Endothelial cell of umbilical vein (primary cell): ENCODE measurements around the gene NFIC. TPM values are rescaled to one million over a fixed set of nuclear protein-coding genes. Genes with fewer than 3 reads are reported as not detected.
A peak's percentile ranks its signal among the peaks of the same experiment; 100 is the strongest.

ENCODE experiments used
- BruUV-seq: library from RNA; stranded (reverse); fragments of 400-500 nt; replicated peaks from 2 replicates; lab custom pipeline; 2021; lab: Mats Ljungman, UMichigan
- CTCF ChIA-PET: fragments of 300-600, 350-600 bp; sonication (Branson Sonifier 250); formaldehyde crosslinking; loops from one replicate; lab custom pipeline; 2021; ENCODE audit warnings: antibody characterized with exemption, inconsistent platforms; lab: Charles Lee
- POLR2A ChIA-PET: fragments of 300-600, 350-600 bp; sonication (Branson Sonifier 250); formaldehyde crosslinking; loops from one replicate; lab custom pipeline; 2021; ENCODE audit warnings: antibody characterized with exemption, inconsistent platforms; lab: Charles Lee
- DNase-seq: peaks from one replicate; pipeline ENCODE4 v3.0.0-alpha.2; 2011; ENCODE audit warnings: low read depth, low spot score
- FAIRE-seq: peaks from 2 replicates; lab custom pipeline; 2011; peaks lifted over from hg19 to GRCh38; lab: Jason Lieb, UNC
- H2AFZ ChIP-seq: 2 replicates; pipeline ENCODE4 v1.6.0; 2012; ENCODE audit warnings: low read depth, low read length, control low read depth, inconsistent platforms
- H3K27ac ChIP-seq: 2 replicates; pipeline ENCODE4 v1.5.1; 2011; ENCODE audit warnings: low read depth, mild to moderate bottlenecking, control low read depth, low read length, moderate library complexity; ENCODE audit not compliant: insufficient read depth
- H3K27me3 ChIP-seq, 2 experiments: 2 replicates each; pipeline versions ENCODE4 v1.6.0 to v1.6.1; 2011; ENCODE audit warnings: low read length in 2 of 2, mixed read lengths in 1 of 2; ENCODE audit not compliant: control insufficient read depth in 2 of 2, insufficient read depth in 2 of 2
- H3K36me3 ChIP-seq, 2 experiments: 2 replicates in 1 of 2; 3 replicates in 1 of 2; pipeline ENCODE4 v1.5.1; 2011; ENCODE audit warnings: low read length in 2 of 2, mild to moderate bottlenecking in 1 of 2, moderate library complexity in 1 of 2; ENCODE audit not compliant: control insufficient read depth in 2 of 2, insufficient read depth in 2 of 2; ENCODE audit errors: extremely low read depth in 1 of 2
- H3K4me1 ChIP-seq: 3 replicates; pipeline ENCODE4 v1.5.1; 2011; ENCODE audit warnings: mild to moderate bottlenecking, low read length; ENCODE audit not compliant: control insufficient read depth, insufficient read depth; ENCODE audit errors: extremely low read depth
- H3K4me2 ChIP-seq: 2 replicates; pipeline ENCODE4 v1.6.1; 2011; ENCODE audit warnings: low read length, control low read depth, mixed read lengths; ENCODE audit not compliant: insufficient read depth
- H3K4me3 ChIP-seq, 3 experiments: fragments of 200-600 bp in 1 of 3; sonication (generic), shearing (Covaris generic) in 1 of 3; replicated peaks in 1 of 3; 2 replicates each; pipeline ENCODE4 v1.5.1; 2011 to 2016; ENCODE audit warnings: control low read depth in 3 of 3, low read length in 3 of 3, mild to moderate bottlenecking in 2 of 3, inconsistent platforms in 1 of 3, low read depth in 1 of 3, moderate library complexity in 1 of 3; ENCODE audit not compliant: insufficient read depth in 1 of 3
- H3K79me2 ChIP-seq: 2 replicates; pipeline ENCODE4 v1.6.0; 2012; ENCODE audit warnings: low read length, inconsistent platforms; ENCODE audit not compliant: control insufficient read depth, insufficient read depth
- H3K9ac ChIP-seq: replicated peaks from 2 replicates; pipeline ENCODE3; 2011; ENCODE audit warnings: low read length, control low read depth; ENCODE audit not compliant: insufficient read depth; ENCODE audit errors: extremely low read depth
- H3K9me1 ChIP-seq: replicated peaks from 3 replicates; pipeline ENCODE4 v1.6.0; 2011; ENCODE audit warnings: mild to moderate bottlenecking, low read length; ENCODE audit not compliant: control insufficient read depth, insufficient read depth; ENCODE audit errors: extremely low read depth
- H3K9me3 ChIP-seq: replicated peaks from 2 replicates; pipeline ENCODE4 v1.5.1; 2012; ENCODE audit warnings: low read length, inconsistent platforms; ENCODE audit not compliant: control insufficient read depth, insufficient read depth
- H4K20me1 ChIP-seq: replicated peaks from 2 replicates; pipeline ENCODE3; 2011; ENCODE audit warnings: mild to moderate bottlenecking, low read length; ENCODE audit not compliant: control insufficient read depth, insufficient read depth; ENCODE audit errors: extremely low read depth
- EZH2 ChIP-seq: IDR thresholded peaks from 2 replicates; pipeline ENCODE4 v1.6.1; 2012; ENCODE audit warnings: borderline replicate concordance, low read depth, mild to moderate bottlenecking, moderate library complexity, low read length, inconsistent platforms; ENCODE audit not compliant: severe bottlenecking
- FOS ChIP-seq: IDR thresholded peaks from 2 replicates; pipeline ENCODE4 v1.6.1; 2011; ENCODE audit warnings: mild to moderate bottlenecking, low read length, moderate library complexity, borderline replicate concordance; ENCODE audit not compliant: insufficient read depth
- GATA2 ChIP-seq: IDR thresholded peaks from 2 replicates; pipeline ENCODE4 v1.7.0; 2011; ENCODE audit warnings: low read depth, mild to moderate bottlenecking, moderate library complexity, mixed read lengths, low read length; ENCODE audit not compliant: insufficient read length, insufficient read depth
- JUN ChIP-seq: IDR thresholded peaks from 2 replicates; pipeline ENCODE4 v1.6.1; 2011; ENCODE audit warnings: borderline replicate concordance, low read depth; ENCODE audit not compliant: insufficient read length, insufficient read depth
- MYC ChIP-seq: IDR thresholded peaks from one replicate; pipeline ENCODE4 v1.6.1; 2011; ENCODE audit warnings: mild to moderate bottlenecking, low read depth, low read length
- POLR2A ChIP-seq: IDR thresholded peaks from 2 replicates; pipeline ENCODE4 v1.6.1; 2012; ENCODE audit warnings: low read depth, mild to moderate bottlenecking, control low read depth, low read length
- POLR2AphosphoS5 ChIP-seq: IDR thresholded peaks from 2 replicates; pipeline ENCODE4 v1.6.1; 2012; ENCODE audit warnings: low read depth, mild to moderate bottlenecking, control low read depth, low read length, moderate library complexity; ENCODE audit not compliant: insufficient read depth
- dilution Hi-C: fragments of 300-500 bp; cut with MboI; formaldehyde crosslinking; loops from one replicate; pipeline ENCODE4 v1.15.0; 2019; ENCODE audit warnings: low sequenced_read_pairs; ENCODE audit not compliant: extremely low pct_ligation_motif_present
- intact Hi-C: fragments of 100-400 bp; cut with micrococcal nuclease; formaldehyde crosslinking; loops from one replicate; pipeline ENCODE4 v1.10.0; 2022
- polyA plus RNA-seq, 4 experiments: library from polyadenylated mRNA; depleted of rRNA in 3 of 4; stranded (reverse) in 3 of 4; unstranded in 1 of 4; fragments of >200 nt; gene quantifications; 2 replicates each; pipeline versions ENCODE4 v1.2.1 to v1.2.3, GENCODE V29; 2011 to 2012; ENCODE audit warnings: missing spikeins in 1 of 4
- total RNA-seq: library from RNA; stranded (reverse); gene quantifications from 2 replicates; pipeline ENCODE4 v1.2.3, GENCODE V29; 2021
- TF ChIP-seq, protein P1 (sequence below): IDR thresholded peaks from 2 replicates; pipeline ENCODE4 v1.6.1; 2011; ENCODE audit not compliant: insufficient read depth, insufficient read length
- TF ChIP-seq, protein P2 (sequence below), 2 donors: IDR thresholded peaks; 1 replicate in 1 of 2; 2 replicates in 1 of 2; pipeline ENCODE4 v1.5.1; 2011; ENCODE audit warnings: low read length in 2 of 2, mild to moderate bottlenecking in 2 of 2, moderate library complexity in 2 of 2, control low read depth in 1 of 2, inconsistent platforms in 1 of 2, low read depth in 1 of 2; ENCODE audit not compliant: insufficient read depth in 1 of 2; ENCODE audit errors: extremely low read depth in 1 of 2

NFIC gene
- total and polyA plus RNA-seq, 2 donors (not counting 3 experiments of a cell fraction or from before 2014, with no cell fraction given): 11.4 to 133 TPM

- no peak for TF ChIP-seq MYC
- TF ChIP-seq EZH2: no peak
- TF ChIP-seq FOS: no peak
- TF ChIP-seq POLR2A: no peak
- TF ChIP-seq POLR2AphosphoS5: no peak
- TF ChIP-seq, protein P1, sequence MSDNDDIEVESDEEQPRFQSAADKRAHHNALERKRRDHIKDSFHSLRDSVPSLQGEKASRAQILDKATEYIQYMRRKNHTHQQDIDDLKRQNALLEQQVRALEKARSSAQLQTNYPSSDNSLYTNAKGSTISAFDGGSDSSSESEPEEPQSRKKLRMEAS: no peak
- no peak for TF ChIP-seq JUN
- TF ChIP-seq GATA2: no peak
- H3K4me2 ChIP-seq: no peak overlapping the region
Observed at GRCh38 chr19:3509566-3509989, 143.2 kb downstream of the NFIC start.

DNA sequence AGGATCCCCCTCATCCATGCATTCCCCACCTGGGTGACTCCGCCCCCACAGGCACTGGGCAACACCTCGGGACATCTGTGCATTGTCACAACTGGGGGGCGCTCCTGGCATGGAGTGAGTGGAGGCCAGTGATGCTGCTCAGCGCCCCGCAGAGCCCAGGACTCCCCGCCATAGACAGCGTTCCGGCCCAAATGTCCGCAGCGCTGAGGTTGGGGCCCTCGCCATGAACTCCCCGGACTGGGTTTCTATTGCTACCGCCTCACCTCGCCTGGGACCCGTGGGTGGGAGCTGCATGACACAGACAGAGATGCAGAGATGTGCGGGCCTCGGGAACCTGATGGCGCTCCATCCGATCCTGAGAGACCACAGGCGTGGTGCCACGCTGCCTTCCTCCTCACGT lies 144.3 kb downstream of the NFIC start:
- TF ChIP-seq, protein P2, sequence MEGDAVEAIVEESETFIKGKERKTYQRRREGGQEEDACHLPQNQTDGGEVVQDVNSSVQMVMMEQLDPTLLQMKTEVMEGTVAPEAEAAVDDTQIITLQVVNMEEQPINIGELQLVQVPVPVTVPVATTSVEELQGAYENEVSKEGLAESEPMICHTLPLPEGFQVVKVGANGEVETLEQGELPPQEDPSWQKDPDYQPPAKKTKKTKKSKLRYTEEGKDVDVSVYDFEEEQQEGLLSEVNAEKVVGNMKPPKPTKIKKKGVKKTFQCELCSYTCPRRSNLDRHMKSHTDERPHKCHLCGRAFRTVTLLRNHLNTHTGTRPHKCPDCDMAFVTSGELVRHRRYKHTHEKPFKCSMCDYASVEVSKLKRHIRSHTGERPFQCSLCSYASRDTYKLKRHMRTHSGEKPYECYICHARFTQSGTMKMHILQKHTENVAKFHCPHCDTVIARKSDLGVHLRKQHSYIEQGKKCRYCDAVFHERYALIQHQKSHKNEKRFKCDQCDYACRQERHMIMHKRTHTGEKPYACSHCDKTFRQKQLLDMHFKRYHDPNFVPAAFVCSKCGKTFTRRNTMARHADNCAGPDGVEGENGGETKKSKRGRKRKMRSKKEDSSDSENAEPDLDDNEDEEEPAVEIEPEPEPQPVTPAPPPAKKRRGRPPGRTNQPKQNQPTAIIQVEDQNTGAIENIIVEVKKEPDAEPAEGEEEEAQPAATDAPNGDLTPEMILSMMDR (IDR thresholded peaks at IDR 0.05; ENCODE audit: extremely low read depth in 1 of 2, insufficient read depth in 1 of 2, low read depth in 1 of 2, low read length in 2 of 2): no peak
- TF ChIP-seq GATA2 (no peak), POLR2AphosphoS5 (no peak), MYC (no peak), FOS (no peak), POLR2A (no peak), EZH2 (no peak), JUN (no peak)
- TF ChIP-seq, protein P1: no peak
- Histone ChIP-seq H2AFZ (no peak overlapping the region), H3K27ac (no peak overlapping the region), H3K9me3 (no peaks in the 10 kb centered on the region), H3K4me2 (no peak overlapping the region), H3K4me1 (peaks cover 5% of the 10 kb centered on the region), H3K79me2 (peaks cover 93% of the 10 kb centered on the region), H3K9me1 (no peaks in the 10 kb centered on the region), H3K9ac (no peak overlapping the region), H3K27me3 (no peaks in the 10 kb centered on the region), H3K4me3 (no peak overlapping the region), H4K20me1 (no peaks in the 10 kb centered on the region), H3K36me3 (peaks cover 0 to 13% of the 10 kb centered on the region in 2 experiments)
- intact Hi-C loops: no loop called here
- FAIRE-seq (no peak), DNase-seq (no peak)
- BruUV-seq: no TSS peak
- ChIA-PET CTCF (no interaction called here), POLR2A (no interaction called here)
- dilution Hi-C loops: no loop called here

More at GRCh38 chr19:3509566-3509989, 143.2 kb downstream of the NFIC start:
- H3K4me3 ChIP-seq: no peak overlapping the region
- H3K36me3 ChIP-seq: peaks cover 0 to 10% of the 10 kb centered on the region in 2 experiments
- intact Hi-C loops (no loop called here), dilution Hi-C loops (no loop called here)
- H3K9me1 ChIP-seq: no peaks in the 10 kb centered on the region
- no peaks in the 10 kb centered on the region for H3K9me3 ChIP-seq
- H3K27ac ChIP-seq: peak overlapping the region; percentile 51
- POLR2A ChIA-PET: no interaction called here
- DNase-seq (no peak), FAIRE-seq (peak; percentile 85)
- no peak overlapping the region for H2AFZ ChIP-seq
- no TSS peak for BruUV-seq
- H3K27me3 ChIP-seq: no peaks in the 10 kb centered on the region
- H4K20me1 ChIP-seq: no peaks in the 10 kb centered on the region
- CTCF ChIA-PET: no interaction called here
- H3K79me2 ChIP-seq: peaks cover 84% of the 10 kb centered on the region
- no peak overlapping the region for H3K9ac ChIP-seq
- peaks cover 10% of the 10 kb centered on the region for H3K4me1 ChIP-seq
